Measurements from ENCODE around the gene FRMPD1.
A peak's percentile ranks its signal among the peaks of the same experiment; 100 is the strongest.

The FRMPD1 gene

DNA sequence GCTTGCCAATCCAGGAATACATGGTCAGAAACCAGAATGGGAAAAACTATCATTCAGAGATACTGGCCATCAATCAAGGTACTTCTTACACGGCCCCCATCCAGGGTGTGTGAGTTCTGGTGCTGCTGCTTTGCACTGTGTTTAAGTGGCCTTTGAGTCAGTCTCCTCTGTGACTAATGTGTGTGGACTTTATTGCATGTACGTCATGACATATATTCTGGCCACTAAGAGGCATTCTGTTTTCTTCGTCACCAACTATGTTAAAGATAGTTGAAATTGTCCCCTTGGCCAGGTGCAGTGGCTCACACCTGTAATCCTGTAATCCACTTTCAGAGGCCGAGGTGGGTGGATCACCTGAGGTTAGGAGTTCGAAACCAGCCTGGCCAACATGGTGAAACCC is 125.6 kb downstream of the FRMPD1 start:
- TF ChIP-seq POLR2AphosphoS5 (IDR thresholded peaks at IDR 0.05; ENCODE audit: borderline replicate concordance, low read depth, low read length) (no peak), EZH2 (IDR thresholded peaks at IDR 0.05) (no peak), FOXP2 (optimal IDR thresholded peaks at IDR 0.05; ENCODE audit: control extremely low read depth, extremely low read length, insufficient read depth) (no peak)
- DNase-seq (ENCODE audit: low read depth, low spot score): no peak
- H3K27ac ChIP-seq: no peak overlapping the region
- no peaks in the 10 kb centered on the region for H3K9me3 ChIP-seq (ENCODE audit: low read depth, low read length)
- H3K9ac ChIP-seq (ENCODE audit: insufficient read length): no peak overlapping the region
- no peak overlapping the region for H3K4me3 ChIP-seq
- H3K36me3 ChIP-seq (ENCODE audit: insufficient read depth, low read length): peaks cover 47% of the 10 kb centered on the region

- Histone ChIP-seq H3K9me3 (ENCODE audit: low read depth, low read length) (no peaks in the 10 kb centered on the region), H3K36me3 (ENCODE audit: insufficient read depth, low read length) (peaks cover 68% of the 10 kb centered on the region), H3K4me3 (no peak overlapping the region), H3K9ac (ENCODE audit: insufficient read length) (no peak overlapping the region), H3K27ac (no peak overlapping the region)
- no peak for TF ChIP-seq FOXP2 (optimal IDR thresholded peaks at IDR 0.05; ENCODE audit: control extremely low read depth, extremely low read length, insufficient read depth)
- no peak for TF ChIP-seq EZH2 (IDR thresholded peaks at IDR 0.05)
- no peak for TF ChIP-seq POLR2AphosphoS5 (IDR thresholded peaks at IDR 0.05; ENCODE audit: borderline replicate concordance, low read depth, low read length)
- DNase-seq (ENCODE audit: low read depth, low spot score): no peak
Measured at GRCh38 chr9:37778534-37778933, 127.8 kb downstream of the FRMPD1 start.

GRCh38 chr9:37784291-37784615 is 133.5 kb downstream of the FRMPD1 start:
- no peak for DNase-seq (ENCODE audit: low read depth, low spot score)
- TF ChIP-seq POLR2AphosphoS5 (IDR thresholded peaks at IDR 0.05; ENCODE audit: borderline replicate concordance, low read depth, low read length) (no peak), EZH2 (IDR thresholded peaks at IDR 0.05) (no peak), FOXP2 (optimal IDR thresholded peaks at IDR 0.05; ENCODE audit: control extremely low read depth, extremely low read length, insufficient read depth) (no peak)
- H3K4me3 ChIP-seq: peak overlapping the region; percentile 100
- no peaks in the 10 kb centered on the region for H3K9me3 ChIP-seq (ENCODE audit: low read depth, low read length)
- H3K36me3 ChIP-seq (ENCODE audit: insufficient read depth, low read length): peaks cover 43% of the 10 kb centered on the region
- H3K27ac ChIP-seq: no peak overlapping the region
- H3K9ac ChIP-seq (ENCODE audit: insufficient read length): peak overlapping the region; percentile 89

GRCh38 chr9:37784616-37785483 is 134.1 kb downstream of the FRMPD1 start, which contains the start of gene EXOSC3:
Gene EXOSC3, minus strand, starts transcription at chr9:37785064. Its CDS starts 20 bp downstream, at chr9:37785044.
- peak; percentile 8 for DNase-seq (ENCODE audit: low read depth, low spot score)
- H3K9ac ChIP-seq (ENCODE audit: insufficient read length): peak within 1 kb of the TSS; percentile 89
- H3K36me3 ChIP-seq (ENCODE audit: insufficient read depth, low read length): peaks cover 37% of the 10 kb centered on the region
- no peaks in the 10 kb centered on the region for H3K9me3 ChIP-seq (ENCODE audit: low read depth, low read length)
- H3K4me3 ChIP-seq: peak within 1 kb of the TSS; percentile 100
- H3K27ac ChIP-seq: 0 out of 2 replicates have a peak within 1 kb of the TSS, but pooled peaks have one; percentile 50
- TF ChIP-seq EZH2 (IDR thresholded peaks at IDR 0.05) (no peak), FOXP2 (optimal IDR thresholded peaks at IDR 0.05; ENCODE audit: control extremely low read depth, extremely low read length, insufficient read depth) (no peak), POLR2AphosphoS5 (IDR thresholded peaks at IDR 0.05; ENCODE audit: borderline replicate concordance, low read depth, low read length) (peak; percentile 99)

GRCh38 chr9:37787059-37787458 is 136.3 kb downstream of the FRMPD1 start:
- DNase-seq (ENCODE audit: low read depth, low spot score): no peak
- no peak overlapping the region for H3K27ac ChIP-seq
- H3K4me3 ChIP-seq: no peak overlapping the region
- no peak for TF ChIP-seq POLR2AphosphoS5 (IDR thresholded peaks at IDR 0.05; ENCODE audit: borderline replicate concordance, low read depth, low read length)
- no peak for TF ChIP-seq EZH2 (IDR thresholded peaks at IDR 0.05)
- TF ChIP-seq FOXP2 (optimal IDR thresholded peaks at IDR 0.05; ENCODE audit: control extremely low read depth, extremely low read length, insufficient read depth): no peak
- peaks cover 15% of the 10 kb centered on the region for H3K36me3 ChIP-seq (ENCODE audit: insufficient read depth, low read length)
- no peak overlapping the region for H3K9ac ChIP-seq (ENCODE audit: insufficient read length)
- no peaks in the 10 kb centered on the region for H3K9me3 ChIP-seq (ENCODE audit: low read depth, low read length)

GRCh38 chr9:37788332-37788731 is 137.6 kb downstream of the FRMPD1 start:
- Histone ChIP-seq H3K36me3 (ENCODE audit: insufficient read depth, low read length) (peaks cover 2% of the 10 kb centered on the region), H3K9ac (ENCODE audit: insufficient read length) (no peak overlapping the region), H3K9me3 (ENCODE audit: low read depth, low read length) (no peaks in the 10 kb centered on the region), H3K4me3 (no peak overlapping the region), H3K27ac (no peak overlapping the region)
- DNase-seq (ENCODE audit: low read depth, low spot score): no peak
- TF ChIP-seq EZH2 (IDR thresholded peaks at IDR 0.05) (no peak), FOXP2 (optimal IDR thresholded peaks at IDR 0.05; ENCODE audit: control extremely low read depth, extremely low read length, insufficient read depth) (no peak), POLR2AphosphoS5 (IDR thresholded peaks at IDR 0.05; ENCODE audit: borderline replicate concordance, low read depth, low read length) (no peak)

GRCh38 chr9:37790096-37790495 is 139.3 kb downstream of the FRMPD1 start:
- DNase-seq (ENCODE audit: low read depth, low spot score): no peak
- Histone ChIP-seq H3K4me3 (no peak overlapping the region), H3K9me3 (ENCODE audit: low read depth, low read length) (no peaks in the 10 kb centered on the region), H3K9ac (ENCODE audit: insufficient read length) (no peak overlapping the region), H3K27ac (no peak overlapping the region), H3K36me3 (ENCODE audit: insufficient read depth, low read length) (no peaks in the 10 kb centered on the region)
- TF ChIP-seq FOXP2 (optimal IDR thresholded peaks at IDR 0.05; ENCODE audit: control extremely low read depth, extremely low read length, insufficient read depth) (no peak), EZH2 (IDR thresholded peaks at IDR 0.05) (no peak), POLR2AphosphoS5 (IDR thresholded peaks at IDR 0.05; ENCODE audit: borderline replicate concordance, low read depth, low read length) (no peak)

DNA sequence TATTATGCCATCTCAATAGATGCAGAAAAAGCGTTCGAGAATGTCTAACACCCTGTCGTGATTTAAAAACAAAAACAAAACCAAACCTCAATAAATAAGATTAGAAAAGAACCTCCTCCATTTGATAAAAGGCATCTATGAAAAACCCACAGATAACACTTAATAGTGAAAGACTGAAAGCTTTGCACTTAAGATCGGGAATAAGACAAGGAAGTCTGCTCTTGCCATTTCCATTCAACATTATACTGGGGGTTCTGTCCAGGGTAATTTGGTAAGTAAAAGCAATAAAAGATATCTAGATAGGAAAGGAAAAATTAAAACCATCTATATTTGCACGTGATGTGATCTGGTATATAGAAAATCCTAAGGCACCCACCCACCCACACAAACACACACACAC is 141.4 kb downstream of the FRMPD1 start:
- no peak overlapping the region for H3K4me3 ChIP-seq
- no peaks in the 10 kb centered on the region for H3K36me3 ChIP-seq (ENCODE audit: insufficient read depth, low read length)
- H3K27ac ChIP-seq: no peak overlapping the region
- no peak for DNase-seq (ENCODE audit: low read depth, low spot score)
- no peak for TF ChIP-seq EZH2 (IDR thresholded peaks at IDR 0.05)
- H3K9ac ChIP-seq (ENCODE audit: insufficient read length): peak overlapping the region; percentile 30
- H3K9me3 ChIP-seq (ENCODE audit: low read depth, low read length): no peaks in the 10 kb centered on the region

DNA sequence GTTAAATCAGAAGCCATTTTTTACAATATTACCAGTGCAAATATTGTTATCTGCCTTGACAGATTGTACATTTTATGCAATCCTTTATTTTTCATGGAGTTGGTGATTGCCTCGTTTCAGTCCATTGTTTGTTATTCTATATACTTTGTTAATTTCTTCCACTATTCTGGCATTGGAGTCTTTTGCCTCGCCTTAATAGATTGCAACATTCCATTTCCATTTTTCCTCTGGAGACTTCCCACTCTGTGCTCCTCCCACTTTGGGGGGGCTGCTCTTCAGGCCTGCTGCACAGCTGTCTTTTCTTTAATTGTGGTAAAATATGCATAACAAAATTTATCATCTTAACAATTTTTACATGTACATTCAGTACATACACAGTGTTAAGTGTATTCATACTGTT is 145.5 kb downstream of the FRMPD1 start:
- H3K9me3 ChIP-seq (ENCODE audit: low read depth, low read length): no peaks in the 10 kb centered on the region
- no peak overlapping the region for H3K27ac ChIP-seq
- H3K36me3 ChIP-seq (ENCODE audit: insufficient read depth, low read length): no peaks in the 10 kb centered on the region
- no peak for DNase-seq (ENCODE audit: low read depth, low spot score)
- no peak overlapping the region for H3K4me3 ChIP-seq
- H3K9ac ChIP-seq (ENCODE audit: insufficient read length): no peak overlapping the region
- no peak for TF ChIP-seq EZH2 (IDR thresholded peaks at IDR 0.05)
- TF ChIP-seq FOXP2 (optimal IDR thresholded peaks at IDR 0.05; ENCODE audit: control extremely low read depth, extremely low read length, insufficient read depth): no peak
- no peak for TF ChIP-seq POLR2AphosphoS5 (IDR thresholded peaks at IDR 0.05; ENCODE audit: borderline replicate concordance, low read depth, low read length)

All from SK-N-MC (cell line).